NOMO-1 treated with dmso at 0.1 percent for 144 hours (cell line): ENCODE measurements around the gene TMEM39B.
A peak's percentile ranks its signal among the peaks of the same experiment; 100 is the strongest.
"Not testable (repeated sequence)": the region's sequence is repeated elsewhere in the genome, so short reads cannot be mapped to it uniquely, and the experiment has no call there.

Experiments
- DNase-seq: peaks from one replicate; lab custom pipeline; 2025; ENCODE audit not compliant: unreplicated experiment; lab: John Stamatoyannopoulos, UW

The TMEM39B gene

DNA sequence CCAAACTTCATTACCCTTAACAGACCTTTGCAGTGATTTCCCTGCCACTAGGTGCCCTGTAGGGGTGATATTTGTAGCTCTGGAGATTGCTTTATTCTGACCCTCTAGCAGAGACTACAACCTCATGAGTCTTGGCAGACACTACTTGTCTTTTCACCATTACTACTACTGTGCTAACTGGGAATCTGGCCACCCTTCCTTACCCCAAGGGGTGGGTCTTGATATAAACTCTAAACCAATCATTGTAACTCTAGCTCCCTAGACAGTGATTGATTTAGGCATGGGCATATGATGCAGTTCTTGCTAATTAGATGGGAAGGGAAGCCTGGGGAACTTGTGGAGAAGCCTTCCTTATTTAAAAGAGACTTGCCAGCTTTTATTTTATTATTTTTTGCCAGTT is 39.0 kb downstream of the TMEM39B start:
- no peak for DNase-seq

GRCh38 chr1:32112806-32113375 is 40.2 kb downstream of the TMEM39B start:
- DNase-seq, result no peak

DNA sequence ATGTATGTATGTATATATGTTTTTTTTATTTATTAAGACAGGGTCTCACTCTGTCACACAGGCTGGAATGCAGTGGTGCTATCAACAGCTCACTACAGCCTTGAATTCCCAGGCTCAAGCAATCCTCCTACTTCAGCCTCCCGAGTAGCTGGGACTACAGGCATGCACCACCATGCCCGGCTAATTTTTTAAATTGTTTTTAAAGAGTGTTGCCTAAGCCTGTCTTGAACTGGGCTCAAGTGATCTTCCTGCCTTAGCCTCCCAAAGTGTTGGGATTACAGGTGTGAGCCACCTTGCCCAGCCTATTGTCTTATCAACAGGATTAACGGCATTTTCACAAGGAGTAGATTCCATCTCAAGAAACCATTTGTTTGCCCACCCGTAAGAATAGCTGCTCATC is 40.7 kb downstream of the TMEM39B start:
- not testable (repeated sequence) for DNase-seq

GRCh38 chr1:32114420-32114819 is 41.7 kb downstream of the TMEM39B start:
- no peak for DNase-seq

- DNase-seq, result no peak
Observed at GRCh38 chr1:32115496-32115895, 42.8 kb downstream of the TMEM39B start.

DNA sequence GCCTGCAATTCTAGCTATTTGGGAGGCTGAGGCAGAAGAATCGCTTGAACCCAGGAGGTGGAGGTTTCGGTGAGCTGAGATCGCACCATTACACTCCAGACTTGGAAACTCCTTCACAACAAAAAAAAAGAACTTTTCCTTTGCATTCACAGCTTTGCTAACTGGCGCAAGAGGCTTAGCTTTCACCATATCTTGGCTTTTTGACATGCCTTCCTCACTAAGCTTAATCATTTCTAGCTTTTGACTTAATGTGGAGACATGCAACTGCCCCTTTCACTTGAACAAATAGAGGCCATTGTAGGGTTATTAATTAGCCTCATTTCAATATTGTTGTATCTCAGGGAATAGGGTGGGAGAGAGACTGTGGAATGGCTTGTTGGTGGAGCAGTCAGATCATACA is 43.8 kb downstream of the TMEM39B start:
- no peak for DNase-seq

DNA sequence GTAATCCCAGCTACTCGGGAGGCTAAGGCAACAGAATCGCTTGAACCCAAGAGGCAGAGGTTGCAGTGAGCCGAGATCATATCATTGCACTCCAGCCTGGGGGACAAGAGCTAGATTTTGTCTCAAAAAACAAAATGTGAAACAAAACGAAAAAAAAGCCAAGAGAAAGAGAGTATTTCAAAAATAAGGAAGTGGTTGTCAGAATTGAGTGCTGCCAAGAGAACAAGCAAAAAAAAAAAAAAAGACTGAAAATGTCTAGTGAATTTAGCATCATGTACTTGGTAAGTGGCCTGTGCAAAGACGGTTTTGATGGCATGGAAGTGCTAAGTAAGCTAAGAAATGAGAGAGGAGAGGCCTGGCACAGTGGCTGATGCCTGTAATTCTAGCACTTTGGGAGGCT is 49.4 kb downstream of the TMEM39B start:
- DNase-seq, result peak; percentile 17

DNA sequence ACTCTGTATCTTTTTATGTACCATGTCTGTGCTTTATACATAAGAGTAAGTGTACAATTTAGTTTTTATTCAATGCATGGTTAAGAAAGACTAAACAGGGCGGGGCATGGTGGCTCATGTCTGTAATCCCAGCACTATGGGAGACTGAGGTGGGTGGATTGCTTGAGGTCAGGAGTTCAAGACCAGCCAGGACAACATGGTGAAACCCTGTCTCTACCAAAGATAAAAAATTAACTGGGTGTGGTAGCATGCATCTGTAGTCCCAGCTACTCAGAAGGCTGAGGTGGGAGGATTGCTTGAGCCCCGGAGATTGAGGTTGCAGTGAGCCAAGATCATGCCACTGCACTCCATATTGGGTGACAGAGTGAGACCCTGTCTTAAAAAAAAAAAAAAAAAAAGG is 50.6 kb downstream of the TMEM39B start:
- not testable (repeated sequence) for DNase-seq

DNA sequence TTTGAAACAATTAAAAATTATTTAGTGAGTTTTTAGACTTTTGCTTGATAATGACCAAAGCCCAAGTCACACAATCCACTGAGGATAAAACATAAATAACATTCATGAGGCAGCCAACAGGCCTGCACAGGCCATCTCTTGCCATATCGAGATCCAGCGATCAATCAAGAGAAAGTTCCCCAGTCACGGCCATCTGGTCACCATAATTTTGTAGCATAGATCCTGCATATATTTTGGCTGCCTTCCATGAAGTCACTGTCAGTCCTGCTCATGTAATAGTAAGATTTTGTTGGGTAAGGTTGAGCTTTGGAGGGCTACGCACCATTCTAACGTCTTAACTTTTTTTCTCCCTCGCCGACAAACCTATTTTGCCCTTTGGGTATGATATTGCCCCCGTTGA is 52.6 kb downstream of the TMEM39B start:
- DNase-seq, result no peak

- DNase-seq, result no peak
Observed at GRCh38 chr1:32126770-32127169, 54.0 kb downstream of the TMEM39B start.

DNA sequence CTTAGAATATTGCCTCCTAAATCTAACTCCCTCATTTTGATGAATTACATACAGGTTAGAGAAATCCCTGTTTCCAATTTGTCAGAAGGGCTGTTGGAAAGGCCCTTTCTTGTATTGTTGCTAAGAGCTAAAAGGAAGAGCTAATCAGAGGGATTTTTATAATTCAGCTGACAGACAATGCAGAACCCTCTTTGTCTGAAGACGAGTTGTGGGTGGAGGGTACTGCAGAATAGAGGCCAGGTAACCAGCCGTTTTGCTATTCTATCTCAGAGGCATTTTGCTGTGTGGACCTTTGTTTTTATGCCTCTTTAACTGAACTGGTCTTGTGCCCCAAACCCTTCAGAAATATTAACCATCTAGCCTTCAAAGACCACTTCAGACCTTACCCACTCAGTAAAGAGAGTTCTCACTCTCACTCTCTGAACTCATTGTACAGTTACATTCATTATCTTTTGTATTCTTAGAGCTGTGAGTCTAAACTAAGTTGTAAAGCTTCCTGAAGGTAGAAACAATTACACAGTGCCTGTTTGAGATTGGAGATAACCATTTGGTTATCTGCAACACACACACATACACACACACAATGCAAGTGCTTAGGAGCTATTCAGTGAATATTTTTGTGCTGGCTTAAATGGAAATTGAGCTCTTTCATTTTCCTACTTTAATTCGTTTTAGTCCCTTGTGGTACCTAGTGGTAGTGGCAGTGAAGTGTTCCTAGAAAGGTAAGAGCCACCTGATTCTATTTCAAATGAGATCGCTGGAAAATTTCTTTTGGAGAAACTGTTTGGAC is 54.9 kb downstream of the TMEM39B start:
- DNase-seq, result no peak

- DNase-seq, result no peak
Observed at GRCh38 chr1:32128479-32128878, 55.7 kb downstream of the TMEM39B start.

DNA sequence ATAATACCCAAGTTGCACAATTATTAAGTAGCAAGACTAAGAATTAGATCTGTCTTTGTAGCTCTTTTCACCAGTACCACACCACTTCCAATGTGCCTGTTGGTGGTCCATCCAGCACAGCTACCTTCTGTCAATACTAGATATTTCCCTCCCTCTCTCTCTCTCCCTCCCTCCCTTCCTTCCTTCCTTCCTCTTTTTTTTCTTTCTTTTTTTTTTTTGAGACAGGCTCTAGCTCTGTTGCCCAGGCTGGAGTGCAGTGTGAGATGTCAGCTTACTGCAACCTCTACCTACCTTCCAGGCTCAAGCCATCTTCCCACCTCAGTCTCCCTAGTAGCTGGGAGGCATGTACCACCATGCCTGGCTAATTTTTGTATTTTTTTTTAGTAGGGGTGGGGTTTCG is 56.2 kb downstream of the TMEM39B start:
- no peak for DNase-seq

GRCh38 chr1:32133950-32134280 is 61.2 kb downstream of the TMEM39B start:
- DNase-seq, result not testable (repeated sequence)

DNA sequence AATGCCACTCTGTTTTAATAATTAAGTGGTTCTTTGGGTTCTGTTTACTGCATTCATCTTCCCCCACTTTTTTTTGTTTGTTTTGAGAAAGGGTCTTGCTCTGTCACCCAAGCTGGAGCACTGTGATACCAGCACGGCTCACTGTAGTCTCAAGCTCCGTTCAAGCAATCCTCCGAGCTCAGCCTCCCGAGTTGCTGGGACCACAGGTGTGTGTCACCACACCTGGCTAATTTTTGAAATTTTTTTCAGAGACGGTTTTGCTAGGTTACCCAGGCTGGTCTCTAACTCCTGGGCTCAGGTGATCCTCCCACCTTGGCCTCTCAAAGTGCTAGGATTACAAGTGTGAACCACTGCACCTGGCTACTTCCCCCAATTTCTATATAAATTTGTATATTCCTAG is 64.4 kb downstream of the TMEM39B start:
- DNase-seq, result no peak

- DNase-seq, result no peak
Observed at GRCh38 chr1:32138965-32139364, 66.2 kb downstream of the TMEM39B start.

DNA sequence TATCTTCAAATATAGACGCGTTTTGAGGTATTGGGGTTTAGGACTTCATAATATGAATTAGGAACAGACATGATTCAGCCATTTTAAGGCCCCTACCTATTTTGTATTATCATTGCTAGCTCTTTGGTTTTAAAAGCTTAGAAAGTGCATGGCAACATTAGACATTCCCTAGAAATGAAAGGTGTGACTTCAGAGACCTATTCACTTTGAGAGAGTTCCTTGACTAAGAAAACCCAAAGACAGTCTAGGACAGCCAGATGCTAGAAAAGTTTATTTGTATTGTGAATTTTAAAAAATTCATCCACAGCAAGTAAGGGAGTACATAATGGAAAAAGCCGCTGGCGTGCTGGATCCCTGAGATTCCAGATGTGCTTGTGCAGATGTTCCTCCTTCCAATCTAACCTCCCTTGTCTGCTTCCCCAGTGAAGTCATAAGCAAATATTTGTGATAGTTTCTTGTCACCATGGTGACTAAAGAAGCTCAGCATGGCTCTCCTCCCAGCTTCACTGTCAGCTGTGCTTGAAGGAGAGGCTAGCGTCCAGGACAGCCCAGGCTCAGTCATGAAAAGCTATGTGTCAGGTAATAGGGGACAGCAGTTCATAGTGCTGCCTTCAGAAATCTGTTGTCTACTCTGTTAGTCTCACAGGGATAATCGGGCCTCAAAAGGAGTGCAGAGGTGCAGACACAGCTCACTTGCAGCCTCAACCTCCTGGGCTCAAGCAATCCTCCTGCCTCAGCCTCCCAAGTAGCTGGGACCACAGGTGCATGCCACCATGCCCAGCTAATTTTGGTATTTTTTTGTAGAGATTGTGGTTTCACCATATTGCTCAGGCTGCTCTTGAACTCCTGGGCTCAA is 69.9 kb downstream of the TMEM39B start:
- DNase-seq, result no peak

DNA sequence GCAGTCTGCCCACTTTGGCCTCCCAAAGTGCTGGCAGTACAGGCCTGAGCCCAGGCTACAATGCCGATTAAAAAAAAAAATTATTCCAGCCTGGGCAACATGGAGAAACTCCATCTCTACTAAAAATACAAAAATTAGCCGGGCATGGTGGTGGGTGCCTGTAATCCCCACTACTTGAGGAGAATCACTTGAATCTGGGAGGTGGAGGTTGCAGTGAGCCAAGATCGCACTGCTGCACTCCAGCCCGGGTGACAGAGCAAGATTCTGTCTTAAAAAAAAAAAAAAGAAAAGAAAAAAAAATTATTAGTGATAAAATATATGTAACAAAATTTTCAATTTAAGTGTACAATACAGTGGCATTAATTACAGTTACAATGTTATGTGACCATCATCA is 70.6 kb downstream of the TMEM39B start:
- not testable (repeated sequence) for DNase-seq

- no peak for DNase-seq
Observed at GRCh38 chr1:32144033-32144432, 71.3 kb downstream of the TMEM39B start.

GRCh38 chr1:32147799-32148198 is 75.1 kb downstream of the TMEM39B start:
- not testable (repeated sequence) for DNase-seq

GRCh38 chr1:32150847-32151246 is 78.1 kb downstream of the TMEM39B start:
- no peak for DNase-seq

GRCh38 chr1:32151319-32151787 is 78.6 kb downstream of the TMEM39B start:
- no peak for DNase-seq
